ENCODE measurements around the gene SRSF5.

- TF ChIP-seq HDAC2 (IDR thresholded peaks at IDR 0.05; ENCODE audit: borderline replicate concordance in 1 of 2, low read depth in 2 of 2, low read length in 2 of 2) (no peak), CTCF (IDR thresholded peaks at IDR 0.05; ENCODE audit: control extremely low read depth in 1 of 3, insufficient read depth in 1 of 3, low read depth in 1 of 3, low read length in 3 of 3) (no peak), POLR2A (IDR thresholded peaks at IDR 0.05; ENCODE audit: control extremely low read depth in 1 of 2, low read depth in 2 of 2, low read length in 2 of 2) (no peak), EGR1 (IDR thresholded peaks at IDR 0.05; ENCODE audit: borderline replicate concordance, low read depth, low read length) (no peak), EZH2 (IDR thresholded peaks at IDR 0.05; ENCODE audit: low read depth, low read length, severe bottlenecking) (no peak), TEAD4 (IDR thresholded peaks at IDR 0.05; ENCODE audit: low read depth, low read length) (no peak), SRF (IDR thresholded peaks at IDR 0.05; ENCODE audit: low read depth, low read length) (no peak), EP300 (IDR thresholded peaks at IDR 0.05; ENCODE audit: borderline replicate concordance in 1 of 2, low read depth in 2 of 2, low read length in 2 of 2) (no peak), TAF1 (IDR thresholded peaks at IDR 0.05; ENCODE audit: low read depth, low read length) (no peak), ZNF274 (IDR thresholded peaks at IDR 0.05; ENCODE audit: borderline replicate concordance, extremely low read depth, low read length) (no peak)
Observed at GRCh38 chr14:69808919-69809808, 42.2 kb downstream of the SRSF5 start.

Data from H1 (cell line).